ENCODE data around the gene HOMER1.

HOMER1 gene

GRCh38 chr5:79513704-79514390 lies at the start of gene HOMER1:
Gene HOMER1, minus strand, starts transcription at chr5:79514134. Its CDS starts 1,360 bp downstream, at chr5:79512774.
- in situ Hi-C loops (cut with HindIII; ENCODE audit: low pct_ligation_motif_present, low sequenced_read_pairs): no loop called here
- peak; percentile 45 for DNase-seq
- no peak for TF ChIP-seq CTCF (IDR thresholded peaks at IDR 0.05; ENCODE audit: low read depth, low read length, missing control alignments)
- Histone ChIP-seq H3K36me3 (replicated peaks) (no peaks in the 10 kb centered on the region), H3K4me3 (ENCODE audit: low read depth, low read length) (peak within 1 kb of the TSS; percentile 82), H3K27me3 (replicated peaks) (no peaks in the 10 kb centered on the region), H3K27ac (peak within 1 kb of the TSS; percentile 92)

GRCh38 chr5:79563247-79563590 lies 49.3 kb upstream of the HOMER1 start:
- no peak for DNase-seq
- H3K27me3 ChIP-seq (replicated peaks): no peaks in the 10 kb centered on the region
- in situ Hi-C loops (cut with HindIII; ENCODE audit: low pct_ligation_motif_present, low sequenced_read_pairs): no loop called here
- H3K36me3 ChIP-seq (replicated peaks): no peaks in the 10 kb centered on the region
- no peak for TF ChIP-seq CTCF (IDR thresholded peaks at IDR 0.05; ENCODE audit: low read depth, low read length, missing control alignments)
- H3K4me3 ChIP-seq (ENCODE audit: low read depth, low read length): no peak overlapping the region
- no peak overlapping the region for H3K27ac ChIP-seq

GRCh38 chr5:79562351-79563246 lies 48.7 kb upstream of the HOMER1 start:
- H3K27ac ChIP-seq: no peak overlapping the region
- DNase-seq: no peak
- H3K4me3 ChIP-seq (ENCODE audit: low read depth, low read length): no peak overlapping the region
- H3K27me3 ChIP-seq (replicated peaks): no peaks in the 10 kb centered on the region
- H3K36me3 ChIP-seq (replicated peaks): no peaks in the 10 kb centered on the region
- in situ Hi-C loops (cut with HindIII; ENCODE audit: low pct_ligation_motif_present, low sequenced_read_pairs): no loop called here
- TF ChIP-seq CTCF (IDR thresholded peaks at IDR 0.05; ENCODE audit: low read depth, low read length, missing control alignments): no peak

GRCh38 chr5:79561525-79561893 lies 47.6 kb upstream of the HOMER1 start:
- in situ Hi-C loops (cut with HindIII; ENCODE audit: low pct_ligation_motif_present, low sequenced_read_pairs): no loop called here
- no peak for DNase-seq
- H3K27me3 ChIP-seq (replicated peaks): no peaks in the 10 kb centered on the region

GRCh38 chr5:79560771-79561524 lies 47.0 kb upstream of the HOMER1 start:
- H3K27ac ChIP-seq: peak overlapping the region; percentile 28
- TF ChIP-seq CTCF (IDR thresholded peaks at IDR 0.05; ENCODE audit: low read depth, low read length, missing control alignments): no peak

More at GRCh38 chr5:79561525-79561893, 47.6 kb upstream of the HOMER1 start:
- Histone ChIP-seq H3K36me3 (replicated peaks) (no peaks in the 10 kb centered on the region), H3K27ac (peak overlapping the region; percentile 28), H3K4me3 (ENCODE audit: low read depth, low read length) (no peak overlapping the region)
- no peak for TF ChIP-seq CTCF (IDR thresholded peaks at IDR 0.05; ENCODE audit: low read depth, low read length, missing control alignments)

More at GRCh38 chr5:79560771-79561524, 47.0 kb upstream of the HOMER1 start:
- no peak for DNase-seq
- Histone ChIP-seq H3K36me3 (replicated peaks) (no peaks in the 10 kb centered on the region), H3K27me3 (replicated peaks) (no peaks in the 10 kb centered on the region), H3K4me3 (ENCODE audit: low read depth, low read length) (no peak overlapping the region)
- in situ Hi-C loops (cut with HindIII; ENCODE audit: low pct_ligation_motif_present, low sequenced_read_pairs): no loop called here

Data from brain microvascular endothelial cell (primary cell).